Upper lobe of right lung (tissue), 1 donor: ENCODE results near the gene SYK. TPM values are rescaled to one million over a fixed set of nuclear protein-coding genes. Genes with fewer than 3 reads are reported as not detected.

ENCODE experiments used
- ATAC-seq: fragments of 200-7000 bp; cut with Tn5 transposase; one replicate; pipeline ENCODE4 v1.9.1; 2020; ENCODE audit warnings: mild to moderate bottlenecking, moderate library complexity
- DNase-seq: peaks from one replicate; pipeline ENCODE4 v3.0.0-alpha.2; 2020
- H3K27ac ChIP-seq: fragments of 200-600 bp; one replicate; pipeline ENCODE4 v1.8.0; 2022
- H3K27me3 ChIP-seq: fragments of 200-600 bp; one replicate; pipeline ENCODE4 v1.8.0; 2022; ENCODE audit warnings: mild to moderate bottlenecking
- H3K36me3 ChIP-seq: fragments of 200-600 bp; one replicate; pipeline ENCODE4 v1.8.0; 2022
- H3K4me1 ChIP-seq: fragments of 200-600 bp; one replicate; pipeline ENCODE4 v1.8.0; 2022
- H3K4me3 ChIP-seq: fragments of 200-600 bp; one replicate; pipeline ENCODE4 v1.8.0; 2022; ENCODE audit warnings: mild to moderate bottlenecking
- H3K9me3 ChIP-seq: fragments of 200-600 bp; one replicate; pipeline ENCODE4 v1.8.0; 2022
- CTCF ChIP-seq: fragments of 200-600 bp; IDR thresholded peaks from one replicate; pipeline ENCODE4 v1.8.0; 2022; ENCODE audit warnings: antibody characterized with exemption
- intact Hi-C: fragments of 100-400 bp; cut with DNase I; formaldehyde crosslinking; loops from one replicate; pipeline ENCODE4 v1.11.0; 2022
- total RNA-seq: library from RNA; stranded (reverse); fragmentation: NEBNext Ultra II Directional; extraction: Animal tissue kit (Norgen Biotek cat#: 25700); gene quantifications from one replicate; pipeline ENCODE4 v1.2.1, GENCODE V29; 2021
- donor health status: DM: no; HTN: yes; CAD: no; lungs with severe emphysema.

The SYK gene
- total RNA-seq, 1 donor from 2014 or later = 63.8 TPM

DNA sequence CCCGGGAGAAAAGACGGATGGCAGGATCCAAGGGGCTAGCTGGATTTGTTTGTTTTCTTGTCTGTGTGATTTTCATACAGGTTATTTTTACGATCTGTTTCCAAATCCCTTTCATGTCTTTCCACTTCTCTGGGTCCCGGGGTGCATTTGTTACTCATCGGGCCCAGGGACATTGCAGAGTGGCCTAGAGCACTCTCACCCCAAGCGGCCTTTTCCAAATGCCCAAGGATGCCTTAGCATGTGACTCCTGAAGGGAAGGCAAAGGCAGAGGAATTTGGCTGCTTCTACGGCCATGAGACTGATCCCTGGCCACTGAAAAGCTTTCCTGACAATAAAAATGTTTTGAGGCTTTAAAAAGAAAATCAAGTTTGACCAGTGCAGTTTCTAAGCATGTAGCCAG lies 94.2 kb downstream of the SYK start:
- no peak overlapping the region for H3K4me3 ChIP-seq
- no peaks in the 10 kb centered on the region for H3K27me3 ChIP-seq
- DNase-seq (no peak), ATAC-seq (no peak)
- no peak overlapping the region for H3K27ac ChIP-seq
- peaks cover 9% of the 10 kb centered on the region for H3K36me3 ChIP-seq
- no peaks in the 10 kb centered on the region for H3K9me3 ChIP-seq
- TF ChIP-seq CTCF = no peak
- no peaks in the 10 kb centered on the region for H3K4me1 ChIP-seq
- intact Hi-C loops = no loop called here

DNA sequence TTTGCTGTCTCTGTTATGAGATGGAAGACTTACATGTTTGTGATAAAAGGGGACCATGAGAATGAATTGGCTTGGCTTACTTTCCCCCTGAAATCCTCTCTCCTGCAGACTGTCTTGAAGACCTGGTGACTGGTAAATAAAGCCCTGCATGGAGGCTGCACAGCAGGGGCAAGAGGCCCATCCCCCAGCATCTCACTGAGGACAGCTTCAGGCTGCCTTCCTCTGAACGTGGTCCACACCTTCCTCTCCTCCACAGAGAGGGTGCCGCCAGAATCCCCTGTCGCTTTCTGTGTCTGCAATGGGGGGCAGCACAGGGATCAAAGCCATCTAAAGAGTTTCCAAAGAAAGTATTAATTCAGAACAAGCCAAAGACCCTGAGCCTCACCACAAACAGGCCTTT lies 94.6 kb downstream of the SYK start:
- DNase-seq (no peak), ATAC-seq (no peak)
- intact Hi-C loops = no loop called here
- Histone ChIP-seq H3K27ac (no peak overlapping the region), H3K4me3 (no peak overlapping the region), H3K36me3 (peaks cover 9% of the 10 kb centered on the region), H3K9me3 (no peaks in the 10 kb centered on the region), H3K27me3 (no peaks in the 10 kb centered on the region), H3K4me1 (no peaks in the 10 kb centered on the region)
- no peak for TF ChIP-seq CTCF

- H3K4me1 ChIP-seq = no peaks in the 10 kb centered on the region
- no peak for TF ChIP-seq CTCF
- intact Hi-C loops = no loop called here
- ATAC-seq (no peak), DNase-seq (no peak)
- no peaks in the 10 kb centered on the region for H3K9me3 ChIP-seq
- no peaks in the 10 kb centered on the region for H3K27me3 ChIP-seq
- H3K4me3 ChIP-seq = no peak overlapping the region
- H3K27ac ChIP-seq = no peak overlapping the region
- peaks cover 9% of the 10 kb centered on the region for H3K36me3 ChIP-seq
Measured at GRCh38 chr9:90898228-90898627, 96.6 kb downstream of the SYK start.

GRCh38 chr9:90899287-90899686 lies 97.7 kb downstream of the SYK start:
- intact Hi-C loops = no loop called here
- Histone ChIP-seq H3K27ac (no peak overlapping the region), H3K36me3 (peaks cover 9% of the 10 kb centered on the region), H3K27me3 (no peaks in the 10 kb centered on the region), H3K4me3 (no peak overlapping the region), H3K4me1 (no peaks in the 10 kb centered on the region), H3K9me3 (no peaks in the 10 kb centered on the region)
- no peak for DNase-seq
- no peak for TF ChIP-seq CTCF
- ATAC-seq = no peak

GRCh38 chr9:90900130-90900529 lies 98.5 kb downstream of the SYK start:
- Histone ChIP-seq H3K4me3 (no peak overlapping the region), H3K27me3 (no peaks in the 10 kb centered on the region), H3K4me1 (no peaks in the 10 kb centered on the region), H3K36me3 (peaks cover 9% of the 10 kb centered on the region), H3K9me3 (no peaks in the 10 kb centered on the region), H3K27ac (no peak overlapping the region)
- DNase-seq (no peak), ATAC-seq (no peak)
- TF ChIP-seq CTCF = no peak
- intact Hi-C loops = no loop called here

DNA sequence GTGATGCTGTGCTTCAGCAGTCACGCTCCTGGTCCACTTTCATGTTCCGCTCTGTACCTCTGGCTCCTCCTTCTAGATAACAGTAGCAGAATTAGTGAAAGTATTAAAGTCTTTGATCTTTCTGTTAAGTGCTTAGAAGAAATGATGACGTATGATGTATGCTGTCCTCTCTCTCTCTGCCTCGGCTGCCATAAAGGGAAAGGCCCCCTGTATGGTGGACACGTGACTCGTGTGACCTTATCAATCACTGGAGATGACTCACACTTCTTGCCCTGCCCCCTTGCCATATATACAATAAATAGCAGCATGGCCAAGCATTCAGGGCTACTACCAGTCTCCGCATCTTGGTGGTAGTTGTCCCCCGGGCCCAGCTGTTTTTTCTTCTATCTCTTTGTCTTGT lies 100.3 kb downstream of the SYK start:
- no peak for DNase-seq
- no peak for TF ChIP-seq CTCF
- ATAC-seq = no peak

More for the DNA sequence above, 100.3 kb downstream of the SYK start:
- intact Hi-C loops = no loop called here
- Histone ChIP-seq H3K27me3 (no peaks in the 10 kb centered on the region), H3K4me3 (no peak overlapping the region), H3K27ac (no peak overlapping the region), H3K9me3 (no peaks in the 10 kb centered on the region), H3K36me3 (no peaks in the 10 kb centered on the region), H3K4me1 (no peaks in the 10 kb centered on the region)
